HepG2 (cell line): ENCODE data around the gene VDAC2. TPM values are rescaled to one million over a fixed set of nuclear protein-coding genes. Genes with fewer than 3 reads are reported as not detected.

Experiments used
- CAMTA2 ChIP-seq: sonication (generic); formaldehyde crosslinking; IDR thresholded peaks from 2 replicates; pipeline ENCODE4 v1.4.0; 2020; ENCODE audit warnings: mild to moderate bottlenecking, missing genetic modification reagents, borderline replicate concordance
- CCAR2 ChIP-seq: fragments of 200-400 bp; formaldehyde crosslinking; optimal IDR thresholded peaks from 2 replicates; pipeline ENCODE3; 2018; ENCODE audit warnings: low read depth, mild to moderate bottlenecking, low read length, moderate library complexity
- FOXO1 ChIP-seq: sonication (generic); formaldehyde crosslinking; IDR thresholded peaks from 2 replicates; pipeline ENCODE4 v1.4.0; 2020; ENCODE audit warnings: missing genetic modification reagents
- FOXP1 ChIP-seq, 2 experiments: fragments of 450-650 bp in 1 of 2; IDR thresholded peaks; 2 replicates each; pipeline ENCODE4 v1.6.1; 2017 to 2018; ENCODE audit warnings: antibody characterized with exemption in 1 of 2
- GATAD1 ChIP-seq: IDR thresholded peaks from 2 replicates; pipeline ENCODE4 v1.6.1; 2016; ENCODE audit warnings: missing genetic modification reagents, missing compliant biosample characterization
- NAIF1 ChIP-seq: sonication (generic); formaldehyde crosslinking; IDR thresholded peaks from 2 replicates; pipeline ENCODE4 v1.5.0; 2020; ENCODE audit warnings: mild to moderate bottlenecking, missing genetic modification reagents, borderline replicate concordance
- POLR2A ChIP-seq, 2 experiments: IDR thresholded peaks; 2 replicates each; pipeline ENCODE4 v1.6.1; 2011; ENCODE audit warnings: low read depth in 2 of 2, low read length in 2 of 2, mild to moderate bottlenecking in 1 of 2, moderate library complexity in 1 of 2; ENCODE audit not compliant: insufficient read depth in 1 of 2
- RFX5 ChIP-seq: IDR thresholded peaks from 2 replicates; pipeline ENCODE4 v1.6.1; 2011; ENCODE audit warnings: low read depth, low read length, improper control_type of control experiment
- SALL1 ChIP-seq: sonication (generic); formaldehyde crosslinking; IDR thresholded peaks from 2 replicates; pipeline ENCODE4 v1.8.0; 2022; ENCODE audit warnings: mild to moderate bottlenecking, missing genetic modification reagents
- SRSF1 ChIP-seq: fragments of 200-400 bp; formaldehyde crosslinking; optimal IDR thresholded peaks from 2 replicates; pipeline ENCODE3; 2017; ENCODE audit warnings: mild to moderate bottlenecking, low read depth, low read length, moderate library complexity
- SRSF4 ChIP-seq: fragments of 200-400 bp; formaldehyde crosslinking; IDR thresholded peaks from one replicate; pipeline ENCODE4 v1.6.1; 2018; ENCODE audit warnings: mild to moderate bottlenecking, low read depth, low read length, moderate library complexity; ENCODE audit not compliant: poor library complexity, severe bottlenecking
- ZNF205 ChIP-seq: IDR thresholded peaks from 2 replicates; pipeline ENCODE4 v1.6.1; 2018; ENCODE audit warnings: missing biosample characterization, missing genetic modification reagents
- ZNF264 ChIP-seq: sonication (generic); formaldehyde crosslinking; IDR thresholded peaks from 2 replicates; pipeline ENCODE4 v1.4.0; 2020; ENCODE audit warnings: missing genetic modification reagents
- ZNF337 ChIP-seq: sonication (generic); formaldehyde crosslinking; IDR thresholded peaks from 2 replicates; pipeline ENCODE4 v1.5.1; 2020; ENCODE audit warnings: missing genetic modification reagents, low read depth, mild to moderate bottlenecking, borderline replicate concordance
- ZNF354B ChIP-seq: sonication (generic); formaldehyde crosslinking; IDR thresholded peaks from 2 replicates; pipeline ENCODE4 v1.8.0; 2022; ENCODE audit warnings: mild to moderate bottlenecking, missing genetic modification reagents
- ZNF383 ChIP-seq: sonication (generic); formaldehyde crosslinking; IDR thresholded peaks from 2 replicates; pipeline ENCODE4 v1.4.0; 2020; ENCODE audit warnings: missing genetic modification reagents, mild to moderate bottlenecking, borderline replicate concordance
- ZNF543 ChIP-seq: sonication (generic); formaldehyde crosslinking; IDR thresholded peaks from 2 replicates; pipeline ENCODE4 v1.4.0; 2020; ENCODE audit warnings: mild to moderate bottlenecking, missing genetic modification reagents
- ZNF589 ChIP-seq: sonication (generic); formaldehyde crosslinking; conservative IDR thresholded peaks from 2 replicates; pipeline ENCODE4 v1.8.0; 2022; ENCODE audit warnings: mild to moderate bottlenecking, moderate library complexity, missing genetic modification reagents
- polyA plus RNA-seq, 8 experiments: library from polyadenylated mRNA; depleted of rRNA in 3 of 8; stranded (reverse) in 7 of 8; unstranded in 1 of 8; fragments of >200 nt; fragmentation: Illumina TruSeq in 4 of 8; extraction: Trizol in 4 of 8; gene quantifications; 2 replicates each; pipeline versions ENCODE4 v1.2.1 to v1.2.3, GENCODE V29; 2011 to 2016; ENCODE audit warnings: low read depth in 4 of 8, missing spikeins in 1 of 8, mixed read lengths in 1 of 8; ENCODE audit not compliant: insufficient read depth in 1 of 8
- total RNA-seq, 5 experiments: library from RNA; depleted of rRNA; stranded (reverse); fragments of >200 nt; fragmentation: Illumina TruSeq; extraction: Trizol; gene quantifications; 2 replicates each; pipeline ENCODE4 v1.2.3, GENCODE V29; 2016; ENCODE audit warnings: low read depth in 1 of 5
- TF ChIP-seq, protein P1 (sequence below): sonication (generic); formaldehyde crosslinking; IDR thresholded peaks from 2 replicates; pipeline ENCODE4 v1.4.0; 2020; ENCODE audit warnings: mild to moderate bottlenecking, missing genetic modification reagents
- TF ChIP-seq, protein P2 (sequence below): sonication (generic); formaldehyde crosslinking; IDR thresholded peaks from 2 replicates; pipeline ENCODE4 v1.5.0; 2020; ENCODE audit warnings: missing genetic modification reagents, mild to moderate bottlenecking, borderline replicate concordance
- TF ChIP-seq, protein P3 (sequence below): sonication (generic); formaldehyde crosslinking; IDR thresholded peaks from 2 replicates; pipeline ENCODE4 v1.5.0; 2020; ENCODE audit warnings: missing genetic modification reagents

VDAC2 gene
- total and polyA plus RNA-seq, 2 of the 13 experiments (the other 11 are each of a cell fraction or from before 2014, with no cell fraction given) = 67.9 to 222 TPM

DNA sequence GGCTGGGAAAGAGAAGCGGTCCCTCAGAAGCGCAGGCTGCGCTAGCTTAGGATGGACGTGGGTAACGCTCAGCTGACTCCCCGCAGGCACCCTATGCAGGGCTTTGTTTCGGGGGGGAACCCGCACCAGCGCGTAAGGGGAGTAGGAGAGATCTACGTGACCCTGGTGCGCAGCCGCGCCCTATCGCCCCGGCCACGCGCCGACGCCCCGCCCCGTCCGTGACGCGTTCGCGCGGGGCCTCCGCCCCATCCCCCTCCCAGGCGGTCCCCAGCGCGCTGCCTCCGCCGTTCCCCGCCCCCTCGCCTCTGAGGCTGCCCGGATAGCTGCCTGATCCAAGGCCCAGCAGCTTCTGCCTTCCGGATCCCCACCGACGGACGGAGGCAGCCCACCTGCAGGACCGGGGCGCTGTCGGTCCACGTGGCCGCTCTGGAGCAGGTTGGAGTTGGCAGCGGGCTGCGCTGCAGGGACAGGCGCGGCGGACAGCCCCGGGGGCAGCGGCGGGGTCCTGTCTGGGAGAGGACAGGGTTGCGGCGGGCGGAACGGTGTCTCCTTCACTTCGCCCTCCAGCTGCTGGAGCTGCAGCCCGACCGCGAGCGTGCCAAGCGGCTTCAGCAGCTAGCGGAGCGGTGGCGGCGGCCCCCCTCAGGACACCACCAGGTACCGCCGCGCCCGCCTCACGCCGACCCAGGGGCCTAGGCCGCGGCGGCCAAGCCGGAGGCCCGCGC is at the start of gene VDAC2 (continued):
- TF ChIP-seq ZNF383 (CRISPR knock-in tag) (peak; percentile 88; the same call in 1 of the 2 replicates), FOXO1 (CRISPR knock-in tag) (peak; percentile 40; the same call in 1 of the 2 replicates), SRSF1 (no peak), POLR2A (IDR thresholded peaks at IDR 0.05; ENCODE audit: insufficient read depth in 1 of 2, low read depth in 2 of 2, low read length in 2 of 2) (peak; percentile 61 to 89), NAIF1 (CRISPR knock-in tag) (peak; percentile 76; the same call in 1 of the 2 replicates), CAMTA2 (no peak), FOXP1 (IDR thresholded peaks at IDR 0.05) (no peak), FOXP1 (CRISPR knock-in tag; IDR thresholded peaks at IDR 0.05) (no peak), ZNF264 (no peak; the same call in 1 of the 2 replicates), CCAR2 (no peak), GATAD1 (CRISPR knock-in tag) (peak; percentile 92), SRSF4 (no peak), ZNF337 (CRISPR knock-in tag) (peak; percentile 58; the same call in 1 of the 2 replicates), ZNF589 (CRISPR knock-in tag) (peak; percentile 68; the same call in 1 of the 2 replicates), SALL1 (CRISPR knock-in tag) (peak; percentile 79), ZNF354B (CRISPR knock-in tag) (no peak; the same call in 1 of the 2 replicates), ZNF543 (CRISPR knock-in tag) (peak; percentile 87), ZNF205 (peak; percentile 86), RFX5 (no peak; the same call in 1 of the 2 replicates)
- TF ChIP-seq, protein P1, sequence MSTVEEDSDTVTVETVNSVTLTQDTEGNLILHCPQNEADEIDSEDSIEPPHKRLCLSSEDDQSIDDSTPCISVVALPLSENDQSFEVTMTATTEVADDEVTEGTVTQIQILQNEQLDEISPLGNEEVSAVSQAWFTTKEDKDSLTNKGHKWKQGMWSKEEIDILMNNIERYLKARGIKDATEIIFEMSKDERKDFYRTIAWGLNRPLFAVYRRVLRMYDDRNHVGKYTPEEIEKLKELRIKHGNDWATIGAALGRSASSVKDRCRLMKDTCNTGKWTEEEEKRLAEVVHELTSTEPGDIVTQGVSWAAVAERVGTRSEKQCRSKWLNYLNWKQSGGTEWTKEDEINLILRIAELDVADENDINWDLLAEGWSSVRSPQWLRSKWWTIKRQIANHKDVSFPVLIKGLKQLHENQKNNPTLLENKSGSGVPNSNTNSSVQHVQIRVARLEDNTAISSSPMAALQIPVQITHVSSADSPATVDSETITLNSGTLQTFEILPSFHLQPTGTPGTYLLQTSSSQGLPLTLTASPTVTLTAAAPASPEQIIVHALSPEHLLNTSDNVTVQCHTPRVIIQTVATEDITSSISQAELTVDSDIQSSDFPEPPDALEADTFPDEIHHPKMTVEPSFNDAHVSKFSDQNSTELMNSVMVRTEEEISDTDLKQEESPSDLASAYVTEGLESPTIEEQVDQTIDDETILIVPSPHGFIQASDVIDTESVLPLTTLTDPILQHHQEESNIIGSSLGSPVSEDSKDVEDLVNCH (CRISPR knock-in tag) = peak; percentile 21; the same call in 1 of the 2 replicates
- TF ChIP-seq, protein P2, sequence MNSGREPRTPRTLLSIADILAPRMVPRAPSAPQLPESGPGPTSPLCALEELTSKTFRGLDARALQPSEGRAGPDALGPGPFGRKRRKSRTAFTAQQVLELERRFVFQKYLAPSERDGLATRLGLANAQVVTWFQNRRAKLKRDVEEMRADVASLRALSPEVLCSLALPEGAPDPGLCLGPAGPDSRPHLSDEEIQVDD = no peak; the same call in 1 of the 2 replicates
- TF ChIP-seq, protein P3, sequence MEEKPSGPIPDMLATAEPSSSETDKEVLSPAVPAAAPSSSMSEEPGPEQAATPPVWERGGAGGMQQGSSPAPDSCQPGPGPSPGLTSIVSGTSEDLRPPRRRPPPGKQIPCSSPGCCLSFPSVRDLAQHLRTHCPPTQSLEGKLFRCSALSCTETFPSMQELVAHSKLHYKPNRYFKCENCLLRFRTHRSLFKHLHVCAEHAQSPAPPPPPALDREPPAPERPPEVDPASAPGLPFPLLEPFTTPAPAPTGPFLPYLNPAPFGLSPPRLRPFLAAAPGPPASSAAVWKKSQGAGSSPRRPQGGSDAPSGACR (CRISPR knock-in tag) = peak; percentile 74; the same call in 1 of the 2 replicates
